GM21528 (cell line): ENCODE data around the gene TTLL12.

Experiments
- ATAC-seq: cut with Tn5 transposase; IDR thresholded peaks from one replicate; pipeline ENCODE4 v1.9.1; 2021; ENCODE audit warnings: mild to moderate bottlenecking, moderate library complexity; ENCODE audit not compliant: unreplicated experiment, low FRiP score

Gene TTLL12

DNA sequence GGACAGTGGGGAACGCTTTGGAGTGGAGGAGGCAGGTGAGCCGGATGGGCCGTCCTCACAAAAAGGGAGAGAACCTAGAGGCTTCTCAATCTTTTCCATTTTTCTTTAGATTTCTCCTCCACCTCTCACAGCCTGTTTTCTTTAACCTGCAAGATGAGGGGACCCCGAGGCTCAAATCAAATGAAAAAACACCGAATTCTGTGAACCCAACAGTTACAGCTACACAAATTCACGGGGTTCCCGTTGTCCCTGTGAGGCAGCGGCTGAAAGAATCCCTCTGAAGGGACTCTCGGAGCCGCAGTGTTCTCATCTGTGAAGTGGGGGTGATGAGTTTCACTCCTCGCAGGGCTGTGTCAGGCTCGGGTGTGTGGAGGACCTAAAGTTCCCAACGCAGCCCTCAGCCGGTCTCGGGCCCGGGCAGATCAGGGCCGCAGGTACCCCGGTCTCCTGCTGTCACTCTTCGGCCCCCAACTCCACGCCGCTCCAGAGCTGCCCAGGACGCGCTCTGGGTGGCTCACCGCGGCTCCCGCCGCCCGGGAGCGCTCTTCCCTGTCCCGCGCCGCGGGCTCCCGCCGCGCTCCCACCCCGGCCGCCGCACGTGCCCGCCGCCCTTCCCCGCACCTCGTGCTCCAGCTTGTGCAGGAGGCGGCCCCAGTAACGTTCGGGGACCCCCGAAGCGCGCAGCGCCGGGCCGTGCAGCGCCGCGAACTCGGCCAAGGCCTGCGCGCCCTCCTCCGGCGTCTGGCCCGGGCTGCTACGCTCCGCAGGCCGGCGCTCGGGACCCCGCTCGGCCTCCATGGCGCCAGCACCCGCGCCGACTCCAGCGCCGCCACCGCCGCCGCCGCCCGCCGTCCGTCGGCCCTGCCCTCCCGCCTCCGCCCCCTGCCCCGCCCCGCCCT lies at the start of gene TTLL12:
TSS of gene TTLL12 (minus strand) at position 863 of the 899 bp plus-strand sequence. CDS start at position 798, 65 bp downstream.
- peak; percentile 46 for ATAC-seq

DNA sequence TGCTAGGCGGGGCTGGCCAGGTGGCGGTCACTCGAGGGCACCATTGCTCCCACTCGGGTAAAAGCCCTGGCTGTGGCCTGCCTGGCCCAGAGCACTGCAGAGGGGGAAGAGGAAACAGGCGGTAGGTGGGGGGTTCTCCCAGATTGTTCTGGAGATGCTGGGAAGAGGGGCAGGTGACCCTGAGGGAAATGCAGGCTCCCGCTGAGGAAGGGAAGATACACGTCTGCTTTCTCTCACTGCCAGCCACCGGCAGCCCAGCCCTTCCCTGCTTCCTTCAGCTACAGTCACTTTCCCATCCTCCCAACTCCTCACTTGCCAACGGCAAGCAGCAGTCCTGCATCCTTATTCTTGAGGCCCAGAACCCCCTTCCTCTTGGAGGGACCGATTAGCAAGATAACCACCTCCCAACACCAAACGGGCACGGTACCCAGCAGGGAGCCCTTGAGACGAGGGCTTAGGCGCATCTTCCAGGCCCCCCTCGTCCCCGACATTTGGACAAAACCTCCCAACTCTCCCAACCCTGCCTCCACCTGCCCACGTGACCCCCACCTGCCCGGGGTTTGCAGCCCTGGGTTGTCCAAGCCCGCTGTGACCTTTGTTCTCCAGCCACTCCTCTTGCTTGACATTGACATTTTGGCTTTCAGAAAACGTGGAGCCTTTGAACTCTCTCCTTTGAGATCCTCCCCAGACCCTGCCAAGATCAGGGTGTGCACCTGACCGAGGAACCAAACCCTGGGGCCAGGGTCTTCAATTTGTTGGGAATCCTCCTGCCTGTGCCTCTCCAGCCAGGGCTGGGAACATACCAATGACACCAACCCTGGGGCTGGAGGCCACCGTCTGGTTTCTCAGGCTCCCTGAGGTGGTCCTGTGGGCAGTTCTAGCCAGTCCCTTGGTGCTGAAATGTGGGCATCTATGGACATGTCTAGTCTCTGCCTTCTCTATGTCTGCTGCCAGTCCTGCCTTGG lies 48.8 kb upstream of the TTLL12 start:
- ATAC-seq = no peak

DNA sequence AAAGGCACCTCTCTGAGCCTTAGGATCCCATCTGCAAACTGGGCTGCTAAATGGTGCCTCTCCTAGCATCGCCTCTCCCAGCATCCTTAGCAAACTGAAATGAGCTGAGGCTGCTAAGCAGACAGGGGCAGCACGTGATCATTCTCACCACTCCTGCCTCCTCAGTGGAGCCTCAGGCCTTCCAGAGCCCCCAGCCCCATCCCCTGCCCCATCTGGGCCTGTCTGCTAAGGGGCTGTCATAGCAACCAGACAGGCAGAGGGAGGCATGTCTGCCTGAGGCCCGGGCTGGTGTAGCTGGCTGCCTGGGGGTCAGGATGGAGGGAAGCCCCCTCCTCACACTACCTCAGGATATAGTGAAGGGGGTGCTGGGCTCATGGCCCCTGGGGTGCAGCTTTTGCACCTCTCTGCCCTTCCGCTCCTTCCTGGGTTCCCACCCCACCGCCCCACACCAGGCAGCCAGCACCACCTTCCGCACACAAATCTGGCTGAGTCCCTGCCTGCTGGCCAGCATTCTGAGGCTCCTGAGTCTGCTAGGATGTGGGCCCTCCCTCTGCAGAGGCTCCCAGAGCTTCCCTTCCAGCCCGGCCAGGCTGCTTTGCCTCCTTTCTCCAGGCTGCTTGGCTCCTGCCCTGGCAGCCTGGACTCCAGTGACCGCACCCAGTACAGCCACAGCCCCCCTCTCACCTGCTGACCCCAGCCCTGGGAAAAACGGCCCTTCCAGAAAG lies 47.5 kb upstream of the TTLL12 start:
- ATAC-seq = no peak

- no peak for ATAC-seq
These were observed 46.6 kb upstream of the TTLL12 start for GRCh38 chr22:43233529-43233928.

DNA sequence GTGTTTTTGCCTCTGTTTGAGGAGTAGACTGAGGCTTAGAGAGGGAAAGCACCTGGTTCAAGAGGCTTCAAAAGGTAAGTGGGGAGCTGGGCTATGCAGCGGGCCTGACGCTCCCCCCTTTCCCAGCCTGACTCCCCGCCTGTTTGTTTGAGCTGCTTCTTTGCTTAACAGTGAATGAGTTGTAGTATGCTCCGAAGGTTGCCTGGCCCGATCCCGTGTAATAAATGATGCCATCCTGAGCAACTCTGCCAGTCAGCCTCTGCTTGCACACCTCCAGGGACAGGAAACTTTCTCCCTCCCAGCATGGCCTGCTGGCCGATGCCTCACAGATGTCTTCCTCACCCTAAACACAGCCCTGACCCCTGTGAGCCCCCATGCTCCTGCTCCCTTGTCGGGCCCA lies 45.5 kb upstream of the TTLL12 start:
- no peak for ATAC-seq

- no peak for ATAC-seq
These were observed 44.7 kb upstream of the TTLL12 start for GRCh38 chr22:43231724-43232034.

GRCh38 chr22:43230971-43231723 lies 44.2 kb upstream of the TTLL12 start:
- ATAC-seq = no peak

DNA sequence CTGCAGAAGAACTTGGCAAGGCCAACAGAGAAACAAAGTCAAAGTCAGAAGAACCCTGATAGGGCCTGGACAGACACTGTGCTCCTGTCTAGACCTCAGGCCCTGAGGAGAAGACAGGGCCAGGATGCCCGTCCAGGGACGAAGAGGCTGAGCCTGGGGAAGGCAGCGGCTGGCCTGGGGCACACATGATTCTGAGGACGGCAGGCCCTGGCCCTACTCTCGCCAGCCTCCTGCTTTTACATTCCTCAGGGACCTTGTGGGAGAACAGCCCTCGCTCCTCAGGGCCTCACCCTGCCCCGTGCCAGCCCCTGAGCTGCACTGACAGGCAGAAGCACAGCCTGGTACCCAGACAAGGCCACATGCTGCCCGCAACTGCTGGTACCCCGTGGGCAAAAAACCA lies 43.6 kb upstream of the TTLL12 start:
- no peak for ATAC-seq

DNA sequence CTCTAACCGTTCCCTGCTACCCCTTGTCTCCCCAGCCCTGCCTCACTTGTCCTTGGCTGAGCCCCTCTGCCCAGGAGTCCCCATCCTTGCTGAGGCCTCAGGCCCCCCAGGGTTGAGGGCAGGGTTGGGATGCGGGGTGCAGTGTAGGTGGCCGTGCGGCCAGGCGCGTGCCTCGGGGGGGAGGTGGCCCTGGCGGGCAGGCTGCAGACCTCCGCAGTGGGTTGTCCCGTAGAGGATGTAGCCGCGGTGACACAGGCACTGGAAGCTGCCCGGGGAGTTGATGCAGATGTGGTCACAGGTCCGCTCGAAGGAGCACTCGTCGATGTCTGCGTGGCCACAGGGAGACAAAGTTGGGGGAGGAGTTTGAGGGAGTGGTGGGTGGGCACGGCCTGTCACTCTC lies 41.9 kb upstream of the TTLL12 start:
- ATAC-seq = no peak

GRCh38 chr22:43228330-43228729 lies 41.4 kb upstream of the TTLL12 start:
- no peak for ATAC-seq

GRCh38 chr22:43227239-43227630 lies 40.3 kb upstream of the TTLL12 start:
- ATAC-seq = no peak

DNA sequence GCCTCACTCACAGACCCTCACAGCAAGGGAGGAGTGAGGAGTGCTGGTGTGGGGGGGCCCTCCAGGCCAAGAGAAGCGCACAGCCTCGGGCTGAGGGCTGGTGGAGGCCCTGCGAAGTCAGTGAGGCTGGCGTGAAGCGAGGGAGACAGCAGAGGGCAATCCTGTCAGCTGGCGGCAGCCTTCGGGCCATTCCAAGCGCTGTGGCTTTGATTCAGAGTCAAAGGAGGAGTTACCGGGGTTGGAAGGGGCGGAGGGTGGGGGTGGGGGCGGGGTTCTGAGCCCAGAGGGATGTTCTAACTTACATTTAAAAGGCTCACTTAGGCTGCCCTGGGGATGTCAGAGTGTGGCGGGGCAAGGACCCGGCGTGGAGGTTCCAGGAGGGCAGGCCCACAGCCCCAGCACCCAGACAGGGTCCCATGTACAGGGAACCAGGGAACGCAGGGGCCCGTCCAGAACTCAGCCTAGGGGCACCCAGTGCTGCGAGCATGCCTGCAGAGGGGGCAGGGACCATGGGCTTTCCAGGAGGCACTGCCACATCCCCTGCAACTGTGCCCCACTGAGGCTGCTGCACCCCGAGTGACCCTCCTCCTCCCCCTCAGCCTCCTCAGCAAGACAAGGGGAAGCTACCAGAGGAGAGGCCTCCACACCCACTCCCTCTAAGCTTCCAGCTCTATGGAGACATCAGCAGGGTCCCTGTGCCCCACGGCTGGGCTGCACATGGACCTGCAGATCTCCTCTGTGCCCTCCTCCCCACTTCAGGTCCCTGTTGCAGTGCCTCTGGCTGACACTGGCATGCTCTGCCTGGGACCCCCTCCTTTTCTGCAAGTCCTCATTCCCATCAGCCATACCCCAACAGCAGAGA lies 39.7 kb upstream of the TTLL12 start:
- no peak for ATAC-seq

GRCh38 chr22:43225609-43226008 lies 38.7 kb upstream of the TTLL12 start:
- no peak for ATAC-seq

DNA sequence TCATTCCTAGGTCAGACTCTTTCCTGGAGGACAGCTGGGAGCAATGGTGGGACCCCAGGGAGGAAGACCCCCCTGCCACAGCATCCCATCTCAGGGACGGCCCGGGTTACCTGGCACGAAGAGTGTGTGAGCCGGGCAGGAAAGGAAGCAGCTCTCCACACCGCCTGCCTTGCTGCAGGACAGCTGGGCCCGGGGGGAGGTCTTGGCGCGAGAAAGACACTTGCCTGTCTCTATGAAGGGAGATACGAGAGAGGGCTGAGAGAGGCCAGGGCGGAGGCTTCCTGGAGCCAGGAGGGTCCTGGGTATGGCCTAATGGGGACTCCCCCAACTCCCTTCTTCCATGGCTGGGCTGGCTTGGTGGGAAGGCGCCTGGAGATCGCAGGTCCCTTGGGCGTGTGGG lies 36.1 kb upstream of the TTLL12 start:
- ATAC-seq = no peak

- ATAC-seq = no peak
These were observed 35.3 kb upstream of the TTLL12 start for GRCh38 chr22:43222262-43222661.

DNA sequence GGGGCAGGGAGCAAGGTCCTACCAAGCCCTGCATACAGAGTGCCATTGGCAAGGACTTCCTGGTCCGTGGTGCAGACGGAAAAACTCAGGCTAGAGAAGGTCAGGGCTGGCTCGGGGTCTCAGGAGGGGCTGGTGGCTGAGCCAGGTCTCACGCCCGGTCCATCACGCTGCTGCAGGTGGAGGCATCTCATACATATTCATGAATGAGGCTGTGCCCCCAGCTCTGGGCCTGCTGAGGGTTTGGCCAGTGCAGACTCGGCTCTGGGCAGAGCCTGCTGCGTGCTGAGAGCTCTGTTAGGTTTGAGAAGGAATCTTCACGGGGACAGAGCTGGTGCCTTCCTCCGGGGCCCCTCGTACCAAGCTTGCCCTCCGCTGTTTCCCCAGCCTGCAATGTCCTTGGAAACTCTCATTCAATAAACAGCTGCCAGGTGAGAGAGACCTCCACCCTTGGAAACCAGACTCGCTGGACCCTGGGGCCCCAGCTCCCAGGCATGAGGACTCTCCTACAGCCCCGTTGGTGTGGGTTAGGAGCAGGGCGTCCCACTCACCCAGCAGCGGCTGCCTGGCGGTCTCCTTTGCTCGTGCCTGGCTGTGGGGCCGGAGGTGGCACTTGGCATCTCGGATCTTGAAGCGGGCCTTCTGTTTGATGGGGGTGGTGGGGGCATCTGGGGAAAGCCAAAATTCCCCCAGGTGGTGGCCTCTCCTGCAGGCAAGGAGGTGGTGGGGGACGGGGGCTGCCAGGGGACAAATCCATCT lies 33.9 kb upstream of the TTLL12 start:
- no peak for ATAC-seq

DNA sequence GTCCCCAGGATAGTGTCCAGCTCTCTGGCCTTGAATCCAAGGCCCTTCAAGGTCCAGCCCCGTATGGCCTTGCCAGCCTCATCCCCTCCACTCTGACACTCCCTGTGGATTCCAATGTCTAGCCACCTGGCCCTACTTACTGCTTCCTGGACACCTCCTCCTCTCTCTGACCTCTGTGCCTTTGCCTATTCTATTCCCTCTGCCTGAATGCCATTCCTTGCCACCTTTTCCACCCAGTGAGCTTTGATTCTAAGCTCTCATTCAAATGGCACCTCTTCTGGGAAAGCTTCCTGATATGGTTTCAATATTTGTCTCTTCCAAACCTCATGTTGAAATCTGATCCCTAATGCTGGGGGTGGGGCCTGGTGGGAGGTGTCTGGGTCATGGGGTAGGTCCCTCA lies 31.9 kb upstream of the TTLL12 start:
- ATAC-seq = no peak

DNA sequence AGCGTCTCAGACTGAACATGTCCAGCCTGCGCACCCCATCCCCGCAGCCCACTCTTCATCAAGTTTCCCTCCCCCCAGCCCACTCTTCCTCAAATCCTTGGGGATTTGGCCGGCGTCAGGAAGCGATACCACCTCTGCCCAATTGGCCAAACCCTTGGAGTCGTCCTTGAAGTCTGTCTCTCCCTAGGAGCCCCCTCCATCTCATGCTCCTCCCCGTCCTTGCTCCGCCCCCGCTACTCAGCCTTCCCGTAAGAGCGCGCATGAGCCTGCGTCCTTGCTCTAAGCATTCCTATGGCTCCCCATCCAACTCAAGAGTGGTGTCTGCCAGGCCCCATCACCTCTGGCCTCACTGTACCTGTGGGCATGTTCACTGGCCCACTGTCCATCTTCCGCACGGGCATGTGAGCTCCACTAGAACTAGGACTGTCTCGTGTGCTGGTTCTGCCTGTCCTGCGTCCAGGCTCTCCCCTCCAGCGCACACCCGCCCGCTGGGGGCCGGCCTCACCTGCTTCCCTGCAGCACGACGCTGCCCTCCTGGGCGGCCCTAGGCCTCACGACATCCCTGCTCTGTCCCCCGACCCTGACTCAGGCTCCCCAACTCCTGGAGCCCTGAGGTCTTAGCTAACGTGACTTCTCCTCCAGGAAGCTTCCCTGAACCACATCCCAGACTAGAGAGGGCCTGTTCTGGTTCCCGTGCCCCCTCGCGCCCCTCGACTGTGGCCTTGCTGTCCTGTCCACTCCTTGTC lies 30.5 kb upstream of the TTLL12 start:
- no peak for ATAC-seq
